Suprapubic skin (tissue), 3 donors: ENCODE measurements around the gene ITM2C.

Experiments
- CTCF ChIP-seq, 2 donors: fragments of 200-600 bp in 1 of 2; fragments of 450-650 bp in 1 of 2; sonication (generic) in 1 of 2; IDR thresholded peaks; one replicate each; pipeline ENCODE4 v1.5.1; 2016 to 2019; ENCODE audit warnings: antibody characterized with exemption in 2 of 2, mild to moderate bottlenecking in 1 of 2, moderate library complexity in 1 of 2
- EP300 ChIP-seq: sonication (generic); formaldehyde crosslinking; IDR thresholded peaks from one replicate; pipeline ENCODE4 v1.6.1; 2017; ENCODE audit warnings: antibody characterized with exemption
- POLR2A ChIP-seq, 2 donors: fragments of 450-650 bp; IDR thresholded peaks; one replicate each; pipeline ENCODE4 v1.6.1; 2017; ENCODE audit warnings: antibody characterized with exemption in 2 of 2, mild to moderate bottlenecking in 2 of 2, moderate library complexity in 2 of 2

DNA sequence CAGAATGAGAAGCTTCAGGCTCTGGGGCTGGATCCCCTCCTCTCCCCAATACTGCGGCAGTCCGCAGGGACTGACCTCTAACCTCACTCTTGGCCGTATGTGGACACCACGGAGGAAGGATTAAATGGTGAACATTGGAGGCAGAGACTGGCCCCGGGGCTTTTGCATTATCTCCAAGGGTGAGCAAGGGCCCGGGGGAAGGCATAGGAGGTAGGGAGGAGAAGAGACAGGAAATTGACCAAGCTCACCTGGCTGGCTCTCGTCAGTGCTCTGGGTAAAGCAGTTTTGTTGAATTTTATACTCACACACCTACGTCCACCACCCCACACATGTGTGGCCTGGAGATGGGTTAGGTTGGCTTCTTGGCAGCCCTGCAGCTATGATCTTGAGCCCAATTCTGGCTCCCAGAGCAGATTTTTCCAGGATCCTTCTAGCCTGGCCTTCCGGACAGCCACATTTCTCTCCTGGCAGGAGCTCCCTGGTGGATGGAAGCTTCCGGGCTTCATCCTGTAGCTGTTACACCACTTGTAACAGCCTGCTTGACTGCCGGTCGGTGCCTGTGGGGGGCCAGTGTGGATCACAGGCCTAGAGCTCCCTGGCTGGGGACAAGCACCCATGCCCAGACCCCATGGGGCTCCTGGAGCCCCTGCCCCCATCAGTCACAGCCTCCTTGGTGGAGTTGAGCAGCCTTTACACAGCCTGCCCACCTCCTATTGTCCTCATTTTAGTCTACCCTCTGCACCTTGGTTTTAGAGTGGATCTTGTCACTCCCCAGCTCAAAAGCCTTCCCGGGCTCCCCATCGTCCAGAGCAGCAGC is 7.6 kb downstream of the ITM2C start:
- TF ChIP-seq POLR2A (IDR thresholded peaks at IDR 0.05) (no peak), EP300 (no peak), CTCF (IDR thresholded peaks at IDR 0.05) (no peak)
